HFFc6 (cell line): ENCODE data around the gene MMGT1. TPM values are rescaled to one million over a fixed set of nuclear protein-coding genes. Genes with fewer than 3 reads are reported as not detected.

Experiments
- DNase-seq: peaks from one replicate; pipeline ENCODE4 v3.0.0-alpha.2; 2018
- H3K27ac Mint-ChIP-seq: 2 replicates; pipeline ENCODE4 v1.8.0; 2020; ENCODE audit warnings: mild to moderate bottlenecking, mixed read lengths
- H3K27me3 Mint-ChIP-seq: 2 replicates; pipeline ENCODE4 v1.8.0; 2021; ENCODE audit warnings: mild to moderate bottlenecking, moderate library complexity, mixed read lengths; ENCODE audit not compliant: insufficient read depth
- H3K36me3 Mint-ChIP-seq: 2 replicates; pipeline ENCODE4 v1.8.0; 2021; ENCODE audit warnings: low read depth, mixed read lengths
- H3K4me1 Mint-ChIP-seq: 2 replicates; pipeline ENCODE4 v1.8.0; 2020; ENCODE audit warnings: low read depth, mixed read lengths
- H3K4me3 Mint-ChIP-seq: 2 replicates; pipeline ENCODE4 v1.8.0; 2020; ENCODE audit warnings: mild to moderate bottlenecking, moderate library complexity, mixed read lengths
- H3K9me3 Mint-ChIP-seq: 2 replicates; pipeline ENCODE4 v1.8.0; 2020; ENCODE audit warnings: mild to moderate bottlenecking, mixed read lengths
- CTCF ChIP-seq: fragments of 200-600 bp; sonication (generic); IDR thresholded peaks from 2 replicates; pipeline ENCODE4 v1.5.0; 2021; ENCODE audit warnings: antibody characterized with exemption, mild to moderate bottlenecking
- total RNA-seq, 6 experiments: library from RNA; stranded (reverse); fragmentation: NEBNext Ultra II Directional; extraction: Animal tissue kit (Norgen Biotek cat#: 25700); gene quantifications; 2 replicates in 1 of 6; 3 replicates in 5 of 6; pipeline ENCODE4 v1.2.3, GENCODE V29; 2021

MMGT1 gene
- total RNA-seq, 6 experiments from 2014 or later: 28.5 to 34.4 (median 31.5) TPM

- Mint-ChIP-seq H3K9me3 (no peaks in the 10 kb centered on the region), H3K27me3 (no peaks in the 10 kb centered on the region), H3K4me3 (no peak overlapping the region), H3K4me1 (peaks cover 9% of the 10 kb centered on the region; the same call in 1 of the 2 replicates), H3K36me3 (peaks cover 9% of the 10 kb centered on the region), H3K27ac (no peak overlapping the region)
- no peak for DNase-seq
- no peak for TF ChIP-seq CTCF
These were observed 41.2 kb upstream of the MMGT1 start for GRCh38 chrX:136015016-136015415.

- H3K27me3 Mint-ChIP-seq: no peaks in the 10 kb centered on the region
- no peak overlapping the region for H3K27ac Mint-ChIP-seq
- DNase-seq: no peak
- H3K36me3 Mint-ChIP-seq: peaks cover 5% of the 10 kb centered on the region; the same call in 1 of the 2 replicates
- H3K4me1 Mint-ChIP-seq: peaks cover 42% of the 10 kb centered on the region
- TF ChIP-seq CTCF: no peak
- H3K9me3 Mint-ChIP-seq: no peaks in the 10 kb centered on the region
- no peak overlapping the region for H3K4me3 Mint-ChIP-seq
These were observed 14.5 kb upstream of the MMGT1 start for GRCh38 chrX:135988245-135988644.

GRCh38 chrX:135985973-135986310 is 12.2 kb upstream of the MMGT1 start:
- H3K27me3 Mint-ChIP-seq: no peaks in the 10 kb centered on the region; the same call in 1 of the 2 replicates
- no peaks in the 10 kb centered on the region for H3K36me3 Mint-ChIP-seq
- H3K9me3 Mint-ChIP-seq: no peaks in the 10 kb centered on the region
- TF ChIP-seq CTCF: no peak
- peaks cover 44% of the 10 kb centered on the region for H3K4me1 Mint-ChIP-seq
- no peak for DNase-seq
- peak overlapping the region; percentile 92 for H3K4me3 Mint-ChIP-seq
- peak overlapping the region; percentile 71 for H3K27ac Mint-ChIP-seq

GRCh38 chrX:135985157-135985972 is 11.6 kb upstream of the MMGT1 start, which contains the start of gene SLC9A6:
TSS of gene SLC9A6 (plus strand) at chrX:135985435. CDS start at chrX:135985659, 224 bp downstream.
- no peak for TF ChIP-seq CTCF
- H3K9me3 Mint-ChIP-seq: no peaks in the 10 kb centered on the region
- peaks cover 44% of the 10 kb centered on the region for H3K4me1 Mint-ChIP-seq
- peak; percentile 2 for DNase-seq
- H3K36me3 Mint-ChIP-seq: no peaks in the 10 kb centered on the region
- H3K27ac Mint-ChIP-seq: peak within 1 kb of the TSS; percentile 82
- peak within 1 kb of the TSS; percentile 92 for H3K4me3 Mint-ChIP-seq
- H3K27me3 Mint-ChIP-seq: no peaks in the 10 kb centered on the region; the same call in 1 of the 2 replicates

- H3K36me3 Mint-ChIP-seq: no peaks in the 10 kb centered on the region
- H3K9me3 Mint-ChIP-seq: no peaks in the 10 kb centered on the region
- H3K27ac Mint-ChIP-seq: peak overlapping the region; percentile 82
- H3K4me3 Mint-ChIP-seq: peak overlapping the region; percentile 83
- H3K4me1 Mint-ChIP-seq: peaks cover 44% of the 10 kb centered on the region
- TF ChIP-seq CTCF: no peak
- DNase-seq: no peak
- no peaks in the 10 kb centered on the region; the same call in 1 of the 2 replicates for H3K27me3 Mint-ChIP-seq
These were observed 11.0 kb upstream of the MMGT1 start for GRCh38 chrX:135984791-135985156.
